Ectodermal cell (in vitro differentiated cells): ENCODE results near the gene KIAA1958.

ENCODE experiments used
- H3K27ac ChIP-seq: 2 replicates; pipeline ENCODE4 v1.7.0; 2013; ENCODE audit warnings: mild to moderate bottlenecking, low read depth, low read length; ENCODE audit not compliant: insufficient read depth, poor library complexity, severe bottlenecking
- H3K27me3 ChIP-seq: 2 replicates; pipeline ENCODE4 v1.7.0; 2013; ENCODE audit warnings: mild to moderate bottlenecking, low read length; ENCODE audit not compliant: insufficient read depth, control insufficient read depth, poor library complexity, severe bottlenecking
- H3K36me3 ChIP-seq: one replicate; pipeline ENCODE4 v1.7.0; 2013; ENCODE audit warnings: low read length; ENCODE audit not compliant: control insufficient read depth, insufficient read depth
- H3K4me1 ChIP-seq: one replicate; pipeline ENCODE4 v1.7.0; 2013; ENCODE audit warnings: low read length; ENCODE audit not compliant: control insufficient read depth, insufficient read depth
- H3K4me3 ChIP-seq: 2 replicates; pipeline ENCODE4 v1.7.0; 2013; ENCODE audit warnings: low read depth, low read length, control low read depth; ENCODE audit not compliant: insufficient read depth
- H3K9me3 ChIP-seq: 2 replicates; pipeline ENCODE4 v1.7.0; 2013; ENCODE audit warnings: mild to moderate bottlenecking, low read length, moderate library complexity; ENCODE audit not compliant: control insufficient read depth
- WGBS, 2 experiments: methylation state at CpG; one replicate each; pipeline ENCODE4 v1.1.7; 2013; ENCODE audit warnings: missing lambda C conversion rate in 2 of 2; 5-methylcytosine and 5-hydroxymethylcytosine counted together

Gene KIAA1958

GRCh38 chr9:112520656-112521055 is 34.0 kb downstream of the KIAA1958 start:
- Histone ChIP-seq H3K9me3 (no peaks in the 10 kb centered on the region), H3K4me1 (peaks cover 4% of the 10 kb centered on the region), H3K4me3 (no peak overlapping the region), H3K27ac (no peak overlapping the region), H3K27me3 (no peaks in the 10 kb centered on the region), H3K36me3 (no peaks in the 10 kb centered on the region)
- 50% methylated on average over 2 of the region's 3 CpGs; no CpG with 5 or more reads in 1 of the 2 experiments for WGBS, 2 experiments

GRCh38 chr9:112526973-112527372 is 40.3 kb downstream of the KIAA1958 start:
- no peak overlapping the region for H3K27ac ChIP-seq
- 100% methylated on average over 1 of the region's 1 CpG; no CpG with 5 or more reads in 1 of the 2 experiments for WGBS, 2 experiments

GRCh38 chr9:112527959-112528358 is 41.3 kb downstream of the KIAA1958 start:
- 77 to 80% methylated on average over 2 of the region's 2 CpGs for WGBS, 2 experiments

More at GRCh38 chr9:112526973-112527372, 40.3 kb downstream of the KIAA1958 start:
- no peaks in the 10 kb centered on the region for H3K9me3 ChIP-seq
- no peak overlapping the region for H3K4me3 ChIP-seq
- H3K4me1 ChIP-seq, result no peaks in the 10 kb centered on the region
- no peaks in the 10 kb centered on the region for H3K27me3 ChIP-seq
- H3K36me3 ChIP-seq, result no peaks in the 10 kb centered on the region

GRCh38 chr9:112529316-112529715 is 42.7 kb downstream of the KIAA1958 start:
- no peak overlapping the region for H3K27ac ChIP-seq
- no peaks in the 10 kb centered on the region for H3K36me3 ChIP-seq
- H3K27me3 ChIP-seq, result no peaks in the 10 kb centered on the region
- H3K9me3 ChIP-seq, result no peaks in the 10 kb centered on the region
- no peak overlapping the region for H3K4me3 ChIP-seq
- H3K4me1 ChIP-seq, result no peaks in the 10 kb centered on the region
- WGBS, 2 experiments, result 86 to 100% methylated on average over 1 to 2 of the region's 2 CpGs

More at GRCh38 chr9:112527959-112528358, 41.3 kb downstream of the KIAA1958 start:
- Histone ChIP-seq H3K4me1 (no peaks in the 10 kb centered on the region), H3K36me3 (no peaks in the 10 kb centered on the region), H3K27me3 (no peaks in the 10 kb centered on the region), H3K27ac (no peak overlapping the region), H3K9me3 (no peaks in the 10 kb centered on the region), H3K4me3 (no peak overlapping the region)

GRCh38 chr9:112530751-112531205 is 44.2 kb downstream of the KIAA1958 start:
- Histone ChIP-seq H3K4me3 (no peak overlapping the region), H3K4me1 (no peaks in the 10 kb centered on the region), H3K27me3 (no peaks in the 10 kb centered on the region), H3K9me3 (no peaks in the 10 kb centered on the region), H3K27ac (no peak overlapping the region), H3K36me3 (no peaks in the 10 kb centered on the region)
- 94 to 97% methylated on average over 6 of the region's 6 CpGs for WGBS, 2 experiments

- Histone ChIP-seq H3K4me3 (no peak overlapping the region), H3K4me1 (no peaks in the 10 kb centered on the region), H3K36me3 (no peaks in the 10 kb centered on the region), H3K27me3 (no peaks in the 10 kb centered on the region), H3K9me3 (no peaks in the 10 kb centered on the region), H3K27ac (no peak overlapping the region)
- WGBS, 2 experiments, result 94 to 96% methylated on average over 6 of the region's 6 CpGs
These were observed 45.1 kb downstream of the KIAA1958 start for GRCh38 chr9:112531666-112532282.

- H3K27ac ChIP-seq, result no peak overlapping the region
- WGBS, 2 experiments, result 90% methylated on average over 1 of the region's 1 CpG
- H3K4me1 ChIP-seq, result no peaks in the 10 kb centered on the region
- no peaks in the 10 kb centered on the region for H3K27me3 ChIP-seq
- H3K9me3 ChIP-seq, result no peaks in the 10 kb centered on the region
- H3K36me3 ChIP-seq, result no peaks in the 10 kb centered on the region
- H3K4me3 ChIP-seq, result no peak overlapping the region
These were observed 45.8 kb downstream of the KIAA1958 start for GRCh38 chr9:112532427-112532826.

GRCh38 chr9:112533660-112534059 is 47.0 kb downstream of the KIAA1958 start:
- 88 to 93% methylated on average over 3 of the region's 3 CpGs for WGBS, 2 experiments

GRCh38 chr9:112535301-112535700 is 48.7 kb downstream of the KIAA1958 start:
- H3K4me3 ChIP-seq, result no peak overlapping the region
- no peaks in the 10 kb centered on the region for H3K4me1 ChIP-seq
- H3K9me3 ChIP-seq, result no peaks in the 10 kb centered on the region
- no peaks in the 10 kb centered on the region for H3K27me3 ChIP-seq
- H3K36me3 ChIP-seq, result no peaks in the 10 kb centered on the region
- no peak overlapping the region for H3K27ac ChIP-seq
- no CpG with 5 or more reads among the region's 1 CpG for WGBS, 2 experiments

More at GRCh38 chr9:112533660-112534059, 47.0 kb downstream of the KIAA1958 start:
- Histone ChIP-seq H3K36me3 (no peaks in the 10 kb centered on the region), H3K27me3 (no peaks in the 10 kb centered on the region), H3K27ac (no peak overlapping the region), H3K9me3 (no peaks in the 10 kb centered on the region), H3K4me1 (no peaks in the 10 kb centered on the region), H3K4me3 (no peak overlapping the region)

- no peak overlapping the region for H3K27ac ChIP-seq
- no peaks in the 10 kb centered on the region for H3K27me3 ChIP-seq
- H3K4me1 ChIP-seq, result no peaks in the 10 kb centered on the region
- no peak overlapping the region for H3K4me3 ChIP-seq
- 90 to 100% methylated on average over 1 of the region's 1 CpG for WGBS, 2 experiments
- no peaks in the 10 kb centered on the region for H3K9me3 ChIP-seq
- no peaks in the 10 kb centered on the region for H3K36me3 ChIP-seq
These were observed 49.2 kb downstream of the KIAA1958 start for GRCh38 chr9:112535811-112536210.
